SK-N-MC (cell line): ENCODE measurements around the gene CD302.

Source experiments
- EZH2 ChIP-seq: fragments of 200-600 bp; sonication (generic); IDR thresholded peaks from one replicate; pipeline ENCODE4 v1.6.1; 2017; ENCODE audit warnings: antibody characterized with exemption
- FOXP2 ChIP-seq: optimal IDR thresholded peaks from 2 replicates; pipeline ENCODE3; 2011; ENCODE audit warnings: mild to moderate bottlenecking, moderate library complexity; ENCODE audit not compliant: insufficient read depth; ENCODE audit errors: extremely low read length, control extremely low read depth
- POLR2AphosphoS5 ChIP-seq: IDR thresholded peaks from 2 replicates; pipeline ENCODE4 v1.6.1; 2012; ENCODE audit warnings: mild to moderate bottlenecking, low read depth, low read length, borderline replicate concordance

GRCh38 chr2:159790323-159790722 lies 7.7 kb downstream of the CD302 start:
- TF ChIP-seq EZH2 (no peak), POLR2AphosphoS5 (no peak), FOXP2 (no peak)
